ENCODE measurements around the gene MMP23B.

GRCh38 chr1:1614204-1614953 is 17.6 kb upstream of the MMP23B start:
- TF ChIP-seq CTCF (conservative IDR thresholded peaks at IDR 0.05; ENCODE audit: low read depth in 2 of 2) (no peak), ETS1 (IDR thresholded peaks at IDR 0.05) (no peak), REST (IDR thresholded peaks at IDR 0.05; ENCODE audit: unreplicated experiment) (no peak), EZH2 (IDR thresholded peaks at IDR 0.05; ENCODE audit: low read depth, unreplicated experiment) (no peak), POLR2AphosphoS5 (IDR thresholded peaks at IDR 0.05; ENCODE audit: low read depth) (no peak), CREB1 (CRISPR knock-in tag; IDR thresholded peaks at IDR 0.05; ENCODE audit: low read depth) (no peak), EZH2phosphoT487 (IDR thresholded peaks at IDR 0.05; ENCODE audit: unreplicated experiment) (no peak), NANOG (IDR thresholded peaks at IDR 0.05; ENCODE audit: borderline replicate concordance) (no peak)

All from GM23338 (cell line).